ENCODE measurements around the gene CYB5R3. TPM values are rescaled to one million over a fixed set of nuclear protein-coding genes. Genes with fewer than 3 reads are reported as not detected.

Gene CYB5R3
- total RNA-seq, 4 donors from 2014 or later, result 127 to 268 (median 155) TPM

DNA sequence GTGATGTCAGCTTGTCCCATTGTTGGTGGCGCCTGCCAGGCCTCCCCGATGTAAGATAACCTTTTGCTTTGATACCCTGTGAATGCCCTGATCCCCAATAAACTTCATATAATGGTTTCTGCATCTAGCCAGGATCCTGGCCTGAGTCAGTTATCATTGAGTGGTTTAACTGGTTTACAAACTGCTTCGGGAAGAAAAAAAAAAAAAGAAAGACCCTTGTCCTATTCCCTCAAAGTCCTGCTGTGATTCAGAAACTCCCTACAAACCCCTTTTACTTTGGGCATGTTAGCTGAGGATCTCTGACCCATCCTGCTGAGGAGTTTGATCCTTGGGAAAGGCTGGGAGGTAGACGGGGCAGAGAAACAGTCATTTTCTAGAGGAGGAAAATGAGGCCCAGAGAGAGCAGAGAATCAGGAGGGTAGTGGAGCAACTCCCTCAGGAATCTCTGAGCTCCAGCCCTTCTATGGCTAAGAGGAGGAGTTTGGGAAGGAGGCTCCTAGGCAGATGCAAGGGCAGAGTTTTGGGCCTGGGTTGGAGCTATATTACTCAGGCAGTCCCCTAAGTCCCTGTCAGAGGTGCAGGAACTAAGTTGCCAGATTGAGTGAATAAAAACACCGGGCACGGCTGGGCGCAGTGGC is 5.4 kb upstream of the CYB5R3 start:
- Histone ChIP-seq H3K27me3 (no peaks in the 10 kb centered on the region), H3K4me3 (no peak overlapping the region), H3K36me3 (no peaks in the 10 kb centered on the region), H3K9me3 (no peaks in the 10 kb centered on the region), H3K4me1 (peaks cover 0 to 3% (median 0%) of the 10 kb centered on the region in 3 donors), H3K27ac (no peak overlapping the region)
- no peak for ATAC-seq
- TF ChIP-seq, protein P1, sequence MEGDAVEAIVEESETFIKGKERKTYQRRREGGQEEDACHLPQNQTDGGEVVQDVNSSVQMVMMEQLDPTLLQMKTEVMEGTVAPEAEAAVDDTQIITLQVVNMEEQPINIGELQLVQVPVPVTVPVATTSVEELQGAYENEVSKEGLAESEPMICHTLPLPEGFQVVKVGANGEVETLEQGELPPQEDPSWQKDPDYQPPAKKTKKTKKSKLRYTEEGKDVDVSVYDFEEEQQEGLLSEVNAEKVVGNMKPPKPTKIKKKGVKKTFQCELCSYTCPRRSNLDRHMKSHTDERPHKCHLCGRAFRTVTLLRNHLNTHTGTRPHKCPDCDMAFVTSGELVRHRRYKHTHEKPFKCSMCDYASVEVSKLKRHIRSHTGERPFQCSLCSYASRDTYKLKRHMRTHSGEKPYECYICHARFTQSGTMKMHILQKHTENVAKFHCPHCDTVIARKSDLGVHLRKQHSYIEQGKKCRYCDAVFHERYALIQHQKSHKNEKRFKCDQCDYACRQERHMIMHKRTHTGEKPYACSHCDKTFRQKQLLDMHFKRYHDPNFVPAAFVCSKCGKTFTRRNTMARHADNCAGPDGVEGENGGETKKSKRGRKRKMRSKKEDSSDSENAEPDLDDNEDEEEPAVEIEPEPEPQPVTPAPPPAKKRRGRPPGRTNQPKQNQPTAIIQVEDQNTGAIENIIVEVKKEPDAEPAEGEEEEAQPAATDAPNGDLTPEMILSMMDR (IDR thresholded peaks at IDR 0.05), result no peak
- TF ChIP-seq POLR2A (IDR thresholded peaks at IDR 0.05) (no peak), EP300 (IDR thresholded peaks at IDR 0.05) (no peak), POLR2AphosphoS5 (IDR thresholded peaks at IDR 0.05) (no peak)
- WGBS, 2 donors (ENCODE audit: low coverage in 1 of 2), result 75 to 80% methylated on average over 4 of the region's 7 CpGs

DNA sequence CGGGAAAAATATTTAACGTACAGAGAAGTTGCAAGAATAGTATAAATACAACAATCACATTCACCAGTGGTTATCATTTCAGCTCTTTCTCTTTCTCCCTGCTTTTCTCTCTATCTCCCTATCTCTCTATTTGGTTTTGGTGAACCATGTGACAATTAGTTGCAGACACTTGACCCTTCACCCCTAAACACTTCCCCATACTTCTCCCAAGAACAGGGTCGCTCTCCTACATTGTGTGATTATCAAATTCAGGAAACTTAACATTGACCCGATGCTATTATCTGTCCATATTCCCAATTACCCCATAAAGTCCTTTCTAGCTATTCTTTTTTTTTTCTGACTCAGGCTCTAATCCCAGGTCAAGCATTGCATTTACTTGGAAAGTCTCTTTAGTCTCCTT is 4.8 kb upstream of the CYB5R3 start:
- no peak overlapping the region for H3K27ac ChIP-seq
- ATAC-seq, result no peak
- TF ChIP-seq POLR2AphosphoS5 (IDR thresholded peaks at IDR 0.05) (no peak), POLR2A (IDR thresholded peaks at IDR 0.05) (no peak)
- peaks cover 0 to 5% (median 0%) of the 10 kb centered on the region in 3 donors for H3K4me1 ChIP-seq
- H3K27me3 ChIP-seq, result no peaks in the 10 kb centered on the region
- no peak overlapping the region for H3K4me3 ChIP-seq
- no peaks in the 10 kb centered on the region for H3K36me3 ChIP-seq
- no peaks in the 10 kb centered on the region for H3K9me3 ChIP-seq
- WGBS, 2 donors (ENCODE audit: low coverage in 1 of 2), result 85 to 94% methylated on average over 4 of the region's 4 CpGs

DNA sequence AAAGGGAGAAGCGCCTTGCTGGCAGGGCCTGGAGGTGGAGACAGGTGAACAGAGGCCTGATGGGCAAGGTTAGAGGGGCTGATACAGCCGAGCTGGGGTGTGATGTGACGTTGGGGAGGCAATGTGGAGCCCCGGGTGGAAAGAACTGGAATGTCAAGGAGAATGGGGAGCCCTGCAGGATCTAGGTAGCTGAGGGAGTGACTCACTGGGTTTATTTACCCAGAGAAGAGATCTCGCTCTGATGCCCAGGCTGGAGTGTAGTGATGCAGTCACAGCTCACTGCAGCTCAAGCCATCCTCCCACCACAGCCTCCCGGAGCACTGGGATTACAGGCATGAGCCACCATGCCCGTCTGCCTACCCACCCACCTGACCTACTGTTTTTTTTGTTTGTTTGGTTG is 1.9 kb upstream of the CYB5R3 start:
- no peak overlapping the region for H3K4me3 ChIP-seq
- peaks cover 0 to 29% (median 23%) of the 10 kb centered on the region in 3 donors for H3K4me1 ChIP-seq
- no peaks in the 10 kb centered on the region for H3K27me3 ChIP-seq
- H3K27ac ChIP-seq, result no peak overlapping the region
- ATAC-seq, result no peak
- no peaks in the 10 kb centered on the region for H3K9me3 ChIP-seq
- WGBS, 2 donors (ENCODE audit: low coverage in 1 of 2), result 59 to 64% methylated on average over 3 to 7 of the region's 7 CpGs
- H3K36me3 ChIP-seq, result no peaks in the 10 kb centered on the region
- TF ChIP-seq, protein P1 (IDR thresholded peaks at IDR 0.05), result no peak
- TF ChIP-seq POLR2A (IDR thresholded peaks at IDR 0.05) (no peak), EP300 (IDR thresholded peaks at IDR 0.05) (no peak), POLR2AphosphoS5 (IDR thresholded peaks at IDR 0.05) (no peak)

DNA sequence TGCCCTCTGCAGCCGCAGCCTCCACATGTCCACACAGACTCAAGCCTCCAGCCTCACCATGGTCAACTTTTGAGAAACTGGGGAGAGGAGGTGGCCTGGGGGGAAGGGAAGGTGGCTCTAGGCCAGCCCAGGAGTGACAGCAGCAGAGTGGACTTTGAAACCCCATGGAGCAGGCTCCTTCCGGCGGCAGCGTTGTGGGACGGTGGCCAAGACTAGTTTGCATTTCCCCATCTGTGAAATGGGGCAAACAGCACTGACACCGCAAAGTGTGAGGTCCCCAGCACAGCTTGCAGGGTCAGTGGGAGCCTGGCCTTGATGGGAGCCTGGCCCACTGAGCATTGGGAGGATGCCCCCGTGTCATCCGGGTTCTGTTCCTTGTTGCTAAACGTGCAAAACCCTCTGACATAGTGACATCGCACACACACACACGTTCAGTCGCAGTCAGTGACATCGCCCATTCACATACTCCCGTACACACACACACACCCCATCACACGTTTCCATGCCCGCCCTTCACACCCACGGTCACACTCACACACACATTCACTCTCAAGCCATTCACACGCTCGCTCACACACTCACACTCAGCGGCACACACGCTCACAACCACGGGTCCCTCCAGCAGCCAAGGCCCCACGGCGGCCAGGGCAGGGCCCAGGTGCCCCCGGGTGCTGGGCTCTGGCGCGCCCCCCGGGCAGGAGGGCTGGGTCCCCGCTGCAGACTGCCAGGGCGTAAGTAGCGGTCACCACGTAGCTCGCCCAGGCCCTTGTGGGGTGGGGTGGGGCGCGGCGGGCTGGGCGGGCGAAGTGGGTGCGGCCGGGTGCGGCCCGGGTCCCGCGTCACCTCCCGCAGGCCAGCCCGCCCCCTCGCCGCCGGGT is 585 bp downstream of the CYB5R3 start:
- TF ChIP-seq POLR2AphosphoS5 (IDR thresholded peaks at IDR 0.05) (peak; percentile 38), POLR2A (IDR thresholded peaks at IDR 0.05) (peak; percentile 19 to 34), EP300 (IDR thresholded peaks at IDR 0.05) (no peak)
- TF ChIP-seq, protein P1 (IDR thresholded peaks at IDR 0.05), result no peak
- no peaks in the 10 kb centered on the region for H3K27me3 ChIP-seq
- peak; percentile 79 for ATAC-seq
- H3K27ac ChIP-seq, result peak overlapping the region; percentile 84 to 94 (median 92)
- H3K9me3 ChIP-seq, result no peaks in the 10 kb centered on the region
- H3K36me3 ChIP-seq, result no peaks in the 10 kb centered on the region
- WGBS, 2 donors (ENCODE audit: low coverage in 1 of 2), result 0 to 3% methylated on average over 4 to 6 of the region's 49 CpGs
- H3K4me1 ChIP-seq, result peaks cover 0 to 54% (median 48%) of the 10 kb centered on the region in 3 donors
- peak overlapping the region; percentile 78 to 87 for H3K4me3 ChIP-seq

DNA sequence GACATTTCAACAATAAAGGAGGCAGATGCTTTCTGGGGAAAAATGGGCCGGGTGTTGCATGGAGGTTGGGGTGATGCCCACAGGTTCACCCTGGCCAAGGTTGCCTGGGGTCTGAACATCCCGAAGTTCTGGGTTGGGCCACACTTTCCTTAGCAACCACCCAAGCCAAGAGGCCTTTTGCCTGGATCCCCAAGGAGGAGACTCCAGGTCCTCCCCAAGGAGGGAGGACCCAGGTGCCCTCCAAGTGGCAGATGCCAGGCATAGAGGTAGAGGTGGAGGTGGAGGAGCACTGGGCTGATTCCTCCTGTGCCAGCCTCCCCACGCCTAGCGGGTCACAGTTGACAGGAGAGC is 1.2 kb downstream of the CYB5R3 start:
- peaks cover 0 to 60% (median 54%) of the 10 kb centered on the region in 3 donors for H3K4me1 ChIP-seq
- H3K27ac ChIP-seq, result peak overlapping the region in 3 of 4 donors; percentile 92 to 94 (median 93)
- WGBS, 2 donors (ENCODE audit: low coverage in 1 of 2), result 50% methylated on average over 1 of the region's 4 CpGs; no CpG with 5 or more reads in 1 of the 2 donors
- no peaks in the 10 kb centered on the region for H3K27me3 ChIP-seq
- H3K9me3 ChIP-seq, result no peaks in the 10 kb centered on the region
- ATAC-seq, result no peak
- H3K36me3 ChIP-seq, result no peaks in the 10 kb centered on the region
- peak overlapping the region; percentile 78 to 87 for H3K4me3 ChIP-seq
- TF ChIP-seq POLR2AphosphoS5 (IDR thresholded peaks at IDR 0.05) (no peak), EP300 (IDR thresholded peaks at IDR 0.05) (no peak), POLR2A (IDR thresholded peaks at IDR 0.05) (no peak)
- TF ChIP-seq, protein P1 (IDR thresholded peaks at IDR 0.05), result no peak

Measured in gastroesophageal sphincter (tissue), 4 donors.